ENCODE data around the gene PPIL6.

The PPIL6 gene

DNA sequence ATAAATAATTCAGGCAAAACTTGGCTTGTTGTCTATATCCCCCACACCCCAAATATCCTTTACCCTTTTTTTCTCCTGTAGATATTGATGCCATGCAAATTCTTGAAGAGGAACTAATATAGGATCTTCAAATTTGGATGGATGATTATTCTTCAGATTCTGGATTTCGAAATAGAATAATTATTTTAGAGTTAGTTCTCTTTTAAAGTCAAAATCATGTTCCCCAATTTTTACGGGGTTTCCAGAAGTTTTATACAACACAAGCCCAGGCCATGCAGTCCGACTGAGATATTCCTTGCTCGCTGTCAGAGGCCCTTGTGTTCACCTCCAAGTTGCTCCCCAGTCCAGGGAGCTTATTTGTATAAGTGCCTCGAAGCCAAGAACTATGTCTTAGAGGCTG is 4.4 kb downstream of the PPIL6 start:
- TF ChIP-seq CTCF (IDR thresholded peaks at IDR 0.05; ENCODE audit: low read depth, low read length) = no peak
- DNase-seq (ENCODE audit: extremely low read depth, low read depth) = no peak

- TF ChIP-seq CTCF (IDR thresholded peaks at IDR 0.05; ENCODE audit: low read depth, low read length) = no peak
These were observed 6.0 kb downstream of the PPIL6 start for GRCh38 chr6:109434456-109434855.

GRCh38 chr6:109429496-109429895 is 10.9 kb downstream of the PPIL6 start:
- no peak for DNase-seq (ENCODE audit: extremely low read depth, low read depth)
- TF ChIP-seq CTCF (IDR thresholded peaks at IDR 0.05; ENCODE audit: low read depth, low read length) = no peak

More at GRCh38 chr6:109434456-109434855, 6.0 kb downstream of the PPIL6 start:
- DNase-seq (ENCODE audit: extremely low read depth, low read depth) = no peak

GRCh38 chr6:109428889-109429477 is 11.4 kb downstream of the PPIL6 start:
- no peak for TF ChIP-seq CTCF (IDR thresholded peaks at IDR 0.05; ENCODE audit: low read depth, low read length)
- DNase-seq (ENCODE audit: extremely low read depth, low read depth) = peak; percentile 25

DNA sequence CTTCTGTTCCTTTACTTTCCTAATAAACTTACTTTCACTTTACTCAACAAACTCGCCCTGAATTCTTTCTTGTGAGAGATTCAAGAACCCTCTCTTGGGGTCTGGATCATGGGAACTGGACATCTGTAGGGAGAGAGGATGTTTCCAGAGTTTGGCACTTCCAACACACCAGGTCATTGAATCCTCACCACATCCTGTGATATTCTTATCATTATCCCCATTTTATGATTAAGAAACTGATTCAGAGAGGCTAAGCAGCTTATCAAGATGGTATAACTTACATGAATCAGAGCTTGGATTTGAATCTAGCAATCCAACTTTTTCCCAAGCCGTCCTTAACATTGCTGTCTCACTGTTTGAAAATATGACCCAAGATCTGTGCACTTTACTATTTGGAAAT is 15.5 kb downstream of the PPIL6 start:
- no peak for TF ChIP-seq CTCF (IDR thresholded peaks at IDR 0.05; ENCODE audit: low read depth, low read length)
- no peak for DNase-seq (ENCODE audit: extremely low read depth, low read depth)

DNA sequence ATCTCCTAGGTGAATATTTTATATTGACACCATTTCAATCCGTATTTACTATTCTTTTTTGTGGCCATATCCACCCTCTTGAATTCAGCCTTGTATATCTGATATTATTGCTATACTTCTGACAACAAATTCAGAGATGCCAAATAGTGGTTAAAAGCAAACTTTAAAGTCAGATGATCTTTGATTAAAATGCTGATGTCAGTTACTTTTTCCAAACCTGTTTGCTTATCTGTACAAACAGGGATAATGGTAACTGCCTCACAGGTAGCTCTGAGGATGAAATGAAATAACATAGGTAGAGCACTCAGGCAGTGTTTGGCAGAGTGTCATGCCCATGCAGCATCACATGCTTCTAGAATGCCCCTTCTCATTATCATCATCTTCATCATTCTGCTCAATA is 19.2 kb downstream of the PPIL6 start:
- DNase-seq (ENCODE audit: extremely low read depth, low read depth) = no peak
- no peak for TF ChIP-seq CTCF (IDR thresholded peaks at IDR 0.05; ENCODE audit: low read depth, low read length)

DNA sequence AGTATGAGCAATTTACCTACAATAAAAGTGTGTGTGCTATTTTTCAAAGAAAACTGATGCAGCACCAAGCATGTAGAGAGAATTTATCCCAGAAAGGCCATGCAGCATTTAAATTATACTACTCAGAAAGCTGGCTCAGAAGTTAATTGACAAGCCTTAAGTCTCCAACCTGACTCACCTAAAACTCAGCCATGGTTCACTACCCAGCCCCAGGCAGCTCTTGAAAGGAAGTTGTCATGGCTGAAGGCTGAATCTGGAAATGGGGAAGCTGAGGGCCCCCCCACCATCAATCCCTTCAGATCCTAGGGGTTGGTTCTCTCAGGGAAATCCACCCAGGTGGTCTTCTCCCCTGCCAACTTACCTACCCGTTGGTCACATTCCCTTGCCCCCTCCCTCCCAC is 19.7 kb downstream of the PPIL6 start:
- DNase-seq (ENCODE audit: extremely low read depth, low read depth) = no peak
- no peak for TF ChIP-seq CTCF (IDR thresholded peaks at IDR 0.05; ENCODE audit: low read depth, low read length)
